Neuronal stem cell (in vitro differentiated cells): Measurements from ENCODE around the gene GNAT1. TPM values are rescaled to one million over a fixed set of nuclear protein-coding genes. Genes with fewer than 3 reads are reported as not detected.

Source experiments
- small RNA-seq: library from polyadenylated mRNA; stranded (forward); fragments of <200 nt; extraction: miRNeasy Mini kit (QIAGEN cat#:217004); gene quantifications from one replicate; pipeline ENCODE3, GENCODE V24; 2013; ENCODE audit not compliant: insufficient read depth

Gene GNAT1

Small RNA genes within 50 kb of the gene (small RNA-seq; reads per million reads assigned to genes)
- gene MIR566, result not detected
- not detected for gene MIR5787
